Kidney (tissue), 14 donors: ENCODE results near the gene KLHL18. TPM values are rescaled to one million over a fixed set of nuclear protein-coding genes. Genes with fewer than 3 reads are reported as not detected.
A peak's percentile ranks its signal among the peaks of the same experiment; 100 is the strongest.

Source experiments
- DNase-seq, 5 donors: peaks; one replicate each; pipeline ENCODE4 v3.0.0-alpha.2; 2013 to 2020
- FAIRE-seq: peaks from 2 replicates; lab custom pipeline; 2012; peaks lifted over from hg19 to GRCh38; lab: Jason Lieb, UNC
- H3K27ac ChIP-seq, 2 donors: one replicate each; pipeline ENCODE4 v1.7.0; 2013; ENCODE audit warnings: low read depth in 2 of 2, low read length in 2 of 2, inconsistent platforms in 1 of 2
- H3K27me3 ChIP-seq: one replicate; pipeline ENCODE4 v1.7.1; 2013; ENCODE audit warnings: low read length, inconsistent platforms; ENCODE audit not compliant: control insufficient read depth, insufficient read depth
- H3K36me3 ChIP-seq, 3 donors: one replicate each; pipeline versions ENCODE4 v1.7.0 to v1.7.1; 2013; ENCODE audit warnings: low read length in 3 of 3, control low read depth in 1 of 3, inconsistent platforms in 1 of 3; ENCODE audit not compliant: insufficient read depth in 3 of 3, control insufficient read depth in 2 of 3
- H3K4me1 ChIP-seq, 3 donors: one replicate each; pipeline versions ENCODE4 v1.7.0 to v1.7.1; 2013; ENCODE audit warnings: low read length in 3 of 3, inconsistent platforms in 1 of 3, low read depth in 1 of 3; ENCODE audit not compliant: control insufficient read depth in 2 of 3, insufficient read depth in 2 of 3
- H3K4me3 ChIP-seq, 3 donors: one replicate each; pipeline versions ENCODE4 v1.7.0 to v1.8.1; 2013; ENCODE audit warnings: low read length in 3 of 3, control low read depth in 1 of 3, inconsistent platforms in 1 of 3
- H3K9ac ChIP-seq, 3 donors: one replicate each; pipeline versions ENCODE4 v1.7.0 to v1.7.1; 2013; ENCODE audit warnings: low read length in 3 of 3, control low read depth in 1 of 3, inconsistent platforms in 1 of 3
- H3K9me3 ChIP-seq, 3 donors: one replicate each; pipeline versions ENCODE4 v1.7.0 to v1.7.1; 2013; ENCODE audit warnings: low read length in 3 of 3, control low read depth in 1 of 3, inconsistent platforms in 1 of 3; ENCODE audit not compliant: control insufficient read depth in 2 of 3, insufficient read depth in 1 of 3
- intact Hi-C: fragments of 100-400 bp; cut with DNase I; formaldehyde crosslinking; loops from one replicate; pipeline ENCODE4 v1.11.1; 2022
- polyA plus RNA-seq: library from polyadenylated mRNA; stranded (reverse); fragments of 350-450 nt; fragmentation: Illumina TruSeq; extraction: RNeasy Lipid Tissue Mini Kit (QIAGEN cat#74804); gene quantifications from one replicate; pipeline ENCODE4 v1.2.3, GENCODE V29; 2014; ENCODE audit warnings: low read depth, low replicate concordance; ENCODE audit not compliant: insufficient read depth
- total RNA-seq: library from RNA; stranded (reverse); fragmentation: NEBNext Ultra II Directional; extraction: Animal tissue kit (Norgen Biotek cat#: 25700); gene quantifications from one replicate; pipeline ENCODE4 v1.2.1, GENCODE V29; 2021
- TF ChIP-seq, protein P1 (sequence below): IDR thresholded peaks from 3 replicates; pipeline ENCODE4 v1.5.1; 2012; ENCODE audit warnings: mild to moderate bottlenecking, moderate library complexity, borderline replicate concordance; ENCODE audit not compliant: insufficient read depth; ENCODE audit errors: extremely low read depth
- donor health status: control.
- donor health status: control.
- donor health status: control.
- donor health status: control.
- donor health status: control.
- donor health status: DM: yes; HTN: yes; CAD: no.
- donor health status: Normal renal cell carcinoma (clear cell type).

The KLHL18 gene
- total and polyA plus RNA-seq, 2 donors from 2014 or later, result 10.6 to 31.1 TPM

DNA sequence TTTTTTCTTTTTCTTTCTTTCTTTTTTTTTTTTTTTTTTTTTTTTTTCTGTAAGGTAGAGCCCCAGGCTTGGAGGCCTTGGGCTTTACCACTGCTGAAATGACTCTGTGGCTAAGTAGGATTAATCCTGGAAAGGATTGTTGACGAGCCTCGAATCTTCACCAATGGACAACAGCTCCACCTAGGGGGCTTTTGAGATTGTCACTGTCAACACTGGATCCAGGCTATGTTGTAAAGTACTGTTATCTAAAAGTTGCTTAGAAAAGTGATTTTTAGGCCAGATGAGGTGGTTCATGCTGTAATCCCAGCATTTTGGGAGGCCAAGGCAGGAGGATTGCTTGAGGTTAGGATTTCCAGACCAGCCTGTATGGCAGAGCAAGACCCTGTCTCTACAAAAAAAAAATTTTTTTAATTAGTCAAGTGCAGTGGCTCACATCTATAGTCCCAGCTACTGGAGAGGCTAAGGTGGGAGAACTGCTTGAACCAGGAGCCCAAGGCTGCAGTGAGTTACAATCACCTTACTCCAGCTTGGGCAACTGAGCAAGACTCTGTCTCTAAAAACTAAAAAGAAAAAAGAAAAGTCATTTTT lies 41.6 kb downstream of the KLHL18 start:
- Histone ChIP-seq H3K4me3 (no peak overlapping the region), H3K27me3 (no peaks in the 10 kb centered on the region), H3K27ac (no peak overlapping the region), H3K9ac (no peak overlapping the region), H3K36me3 (peaks cover 3 to 32% (median 7%) of the 10 kb centered on the region in 3 donors), H3K9me3 (no peaks in the 10 kb centered on the region), H3K4me1 (no peaks in the 10 kb centered on the region)
- peak in 4 of 5 donors; percentile 70 to 92 (median 81) for DNase-seq
- intact Hi-C loops, result no loop called here
- TF ChIP-seq, protein P1, sequence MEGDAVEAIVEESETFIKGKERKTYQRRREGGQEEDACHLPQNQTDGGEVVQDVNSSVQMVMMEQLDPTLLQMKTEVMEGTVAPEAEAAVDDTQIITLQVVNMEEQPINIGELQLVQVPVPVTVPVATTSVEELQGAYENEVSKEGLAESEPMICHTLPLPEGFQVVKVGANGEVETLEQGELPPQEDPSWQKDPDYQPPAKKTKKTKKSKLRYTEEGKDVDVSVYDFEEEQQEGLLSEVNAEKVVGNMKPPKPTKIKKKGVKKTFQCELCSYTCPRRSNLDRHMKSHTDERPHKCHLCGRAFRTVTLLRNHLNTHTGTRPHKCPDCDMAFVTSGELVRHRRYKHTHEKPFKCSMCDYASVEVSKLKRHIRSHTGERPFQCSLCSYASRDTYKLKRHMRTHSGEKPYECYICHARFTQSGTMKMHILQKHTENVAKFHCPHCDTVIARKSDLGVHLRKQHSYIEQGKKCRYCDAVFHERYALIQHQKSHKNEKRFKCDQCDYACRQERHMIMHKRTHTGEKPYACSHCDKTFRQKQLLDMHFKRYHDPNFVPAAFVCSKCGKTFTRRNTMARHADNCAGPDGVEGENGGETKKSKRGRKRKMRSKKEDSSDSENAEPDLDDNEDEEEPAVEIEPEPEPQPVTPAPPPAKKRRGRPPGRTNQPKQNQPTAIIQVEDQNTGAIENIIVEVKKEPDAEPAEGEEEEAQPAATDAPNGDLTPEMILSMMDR, result peak; percentile 71
- peak; percentile 92 for FAIRE-seq

DNA sequence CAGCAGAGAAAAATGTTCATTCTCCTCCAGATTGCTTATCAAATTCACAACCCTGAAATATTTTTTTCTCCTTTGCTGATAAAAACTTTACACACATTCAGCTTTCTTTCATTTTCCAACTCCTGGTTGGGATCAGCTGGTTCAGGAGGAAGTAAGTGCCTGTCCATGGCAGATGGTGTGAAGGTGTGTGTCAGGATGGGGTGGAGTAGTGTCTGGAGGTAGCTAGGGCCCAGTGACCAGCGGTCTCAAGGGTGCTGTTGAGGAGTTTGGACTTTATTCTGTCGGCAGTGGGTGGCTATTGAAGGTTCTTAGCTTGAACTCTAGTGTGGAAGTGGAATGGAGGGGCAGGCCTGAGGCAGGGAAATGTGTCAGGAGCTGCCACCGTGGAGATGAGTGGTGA lies 51.2 kb downstream of the KLHL18 start:
- Histone ChIP-seq H3K27ac (no peak overlapping the region), H3K4me3 (no peak overlapping the region), H3K27me3 (no peaks in the 10 kb centered on the region), H3K9me3 (no peaks in the 10 kb centered on the region), H3K36me3 (peaks cover 2 to 46% (median 35%) of the 10 kb centered on the region in 3 donors), H3K9ac (no peak overlapping the region), H3K4me1 (no peaks in the 10 kb centered on the region)
- DNase-seq, result no peak
- TF ChIP-seq, protein P1, result no peak
- FAIRE-seq, result no peak
- intact Hi-C loops, result no loop called here

DNA sequence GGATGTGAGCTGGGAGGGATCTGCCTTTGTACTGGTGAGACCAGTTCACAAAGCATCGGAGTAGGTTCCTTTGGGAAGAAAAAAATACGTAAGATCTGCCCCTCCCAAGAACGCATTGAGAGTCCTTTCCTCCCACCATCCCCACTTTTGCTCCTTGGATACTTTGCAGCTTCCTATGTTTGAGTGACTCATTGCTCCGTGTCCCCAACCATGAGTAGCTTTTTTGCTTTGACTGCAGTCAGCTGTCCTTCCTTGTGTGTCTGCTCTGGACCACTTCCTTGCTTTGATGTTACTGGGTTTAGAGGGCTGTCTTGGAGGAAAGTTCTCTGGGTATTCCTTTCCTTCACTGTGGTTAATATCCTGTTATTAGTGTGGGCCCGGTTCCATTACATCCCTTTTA lies 54.9 kb downstream of the KLHL18 start:
- no peaks in the 10 kb centered on the region for H3K4me1 ChIP-seq
- no peak overlapping the region for H3K27ac ChIP-seq
- H3K9ac ChIP-seq, result peak overlapping the region in 1 of 3 donors; percentile 19
- no peak for DNase-seq
- H3K4me3 ChIP-seq, result no peak overlapping the region
- H3K36me3 ChIP-seq, result peaks cover 2 to 45% (median 42%) of the 10 kb centered on the region in 3 donors
- no peaks in the 10 kb centered on the region for H3K9me3 ChIP-seq
- TF ChIP-seq, protein P1, result no peak
- intact Hi-C loops, result no loop called here
- no peaks in the 10 kb centered on the region for H3K27me3 ChIP-seq
- FAIRE-seq, result no peak
